ENCODE results near the gene LNPK. TPM values are rescaled to one million over a fixed set of nuclear protein-coding genes. Genes with fewer than 3 reads are reported as not detected.

The LNPK gene
- total RNA-seq (2014; rRNA removed; shearing (Covaris generic)) = 5.6 and 11.0 TPM in 2 replicates

GRCh38 chr2:176001916-176002687 is at the start of gene LNPK:
TSS of gene LNPK (minus strand) at chr2:176002267. CDS start at chr2:175995584, 6,683 bp downstream.

Other genes starting within 250 kb of the LNPK start
- 0.05 TPM in 1 of 2 replicates, not detected in the other for gene EVX2, start 81.7 kb upstream of the LNPK start, total RNA-seq (2014; rRNA removed; shearing (Covaris generic))
- gene HOXD13, start 90.5 kb upstream of the LNPK start, total RNA-seq (2014; rRNA removed; shearing (Covaris generic)) = 5.3 and 7.1 TPM in 2 replicates
- gene HOXD12, start 97.5 kb upstream of the LNPK start, total RNA-seq (2014; rRNA removed; shearing (Covaris generic)) = 0.60 TPM in 1 of 2 replicates, not detected in the other
- gene HOXD11, start 105.0 kb upstream of the LNPK start, total RNA-seq (2014; rRNA removed; shearing (Covaris generic)) = 0.93 TPM in 1 of 2 replicates, not detected in the other
- 0.80 and 1.9 TPM in 2 replicates for gene HOXD10, start 114.5 kb upstream of the LNPK start, total RNA-seq (2014; rRNA removed; shearing (Covaris generic))
- gene HOXD9, start 120.5 kb upstream of the LNPK start, total RNA-seq (2014; rRNA removed; shearing (Covaris generic)) = 5.4 and 5.7 TPM in 2 replicates
- gene HOXD8, start 127.4 kb upstream of the LNPK start, total RNA-seq (2014; rRNA removed; shearing (Covaris generic)) = 5.3 and 6.7 TPM in 2 replicates
- gene HOXD4, start 149.3 kb upstream of the LNPK start, total RNA-seq (2014; rRNA removed; shearing (Covaris generic)) = 0.74 and 1.1 TPM in 2 replicates
- 0.90 and 2.7 TPM in 2 replicates for gene HOXD3, start 155.0 kb upstream of the LNPK start, total RNA-seq (2014; rRNA removed; shearing (Covaris generic))
- 0.08 TPM in 2 replicates for gene HOXD1, start 186.4 kb upstream of the LNPK start, total RNA-seq (2014; rRNA removed; shearing (Covaris generic))